ENCODE results near the gene DIPK1C.
"Not testable (repeated sequence)": the region's sequence is repeated elsewhere in the genome, so short reads cannot be mapped to it uniquely, and the experiment has no call there.

Gene DIPK1C

DNA sequence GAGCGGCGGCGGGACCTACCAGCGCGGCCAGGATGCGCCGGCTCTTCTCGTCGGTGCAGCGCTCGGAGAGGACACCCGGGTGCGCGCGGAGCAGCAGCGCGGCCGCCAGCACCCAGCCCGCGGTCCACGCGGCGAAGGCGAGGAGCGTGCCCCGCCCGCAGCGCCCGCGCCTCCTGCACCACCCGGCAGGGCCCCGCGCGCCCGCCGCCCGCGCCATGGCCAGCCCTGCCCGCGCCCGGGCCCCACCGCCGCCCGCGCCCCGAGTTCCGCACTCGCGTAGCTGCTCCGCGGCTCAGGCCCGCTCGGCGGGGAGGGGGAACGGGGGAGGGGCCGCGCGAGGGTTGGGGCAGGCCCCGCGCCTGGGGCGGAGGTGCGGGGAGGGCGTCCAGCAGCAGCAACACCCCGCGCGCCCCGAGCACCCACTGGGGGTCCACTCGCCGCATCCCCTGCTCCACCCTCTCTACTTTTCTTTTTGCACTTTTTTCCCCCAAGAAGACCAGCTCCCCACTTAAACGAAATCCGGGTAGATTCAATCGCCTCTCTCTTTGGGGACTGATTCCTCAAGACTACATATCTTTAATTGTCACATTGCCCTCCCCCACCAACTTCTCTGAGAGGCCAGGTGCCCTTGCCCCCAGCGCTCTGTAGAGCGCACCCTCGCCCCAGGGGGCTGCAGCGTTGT is at the start of gene DIPK1C:
TSS of gene DIPK1C (minus strand) at position 266 of the 682 bp plus-strand sequence. CDS start at position 217, 49 bp downstream.
- DNase-seq (ENCODE audit: low read depth in 2 of 2), result no peak

DNA sequence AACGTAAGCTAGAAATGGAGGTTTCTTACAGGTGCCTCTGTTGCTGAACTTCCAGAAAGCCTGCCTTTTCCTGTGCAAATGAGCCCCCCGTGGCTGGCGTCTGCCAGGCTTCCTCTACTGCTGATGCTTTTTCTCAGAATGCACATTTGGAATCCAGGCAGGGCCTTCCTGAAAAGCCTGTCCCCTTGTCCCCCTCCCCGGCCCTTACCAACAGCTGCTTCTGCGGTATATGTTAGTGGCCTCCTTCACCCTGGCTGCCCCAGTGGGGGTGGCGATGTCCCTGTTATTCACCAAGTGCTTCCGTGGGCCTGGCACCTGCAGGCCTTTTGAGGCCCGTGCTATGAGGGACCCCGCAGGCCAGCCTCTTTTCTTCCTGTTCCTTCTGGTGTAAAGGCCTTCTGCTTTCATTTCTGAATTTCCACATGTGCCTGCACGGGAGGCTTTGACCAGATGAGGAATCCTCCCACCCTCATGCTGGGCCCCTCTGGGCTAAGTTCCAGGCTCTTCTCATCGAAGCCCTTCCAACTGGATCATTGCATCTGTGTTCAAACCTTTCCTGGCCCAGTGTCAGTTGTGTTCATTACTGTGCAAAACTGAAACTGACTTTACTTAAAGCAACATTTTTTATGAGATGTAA is 49.5 kb upstream of the DIPK1C start:
- DNase-seq (ENCODE audit: low read depth in 2 of 2), result no peak

DNA sequence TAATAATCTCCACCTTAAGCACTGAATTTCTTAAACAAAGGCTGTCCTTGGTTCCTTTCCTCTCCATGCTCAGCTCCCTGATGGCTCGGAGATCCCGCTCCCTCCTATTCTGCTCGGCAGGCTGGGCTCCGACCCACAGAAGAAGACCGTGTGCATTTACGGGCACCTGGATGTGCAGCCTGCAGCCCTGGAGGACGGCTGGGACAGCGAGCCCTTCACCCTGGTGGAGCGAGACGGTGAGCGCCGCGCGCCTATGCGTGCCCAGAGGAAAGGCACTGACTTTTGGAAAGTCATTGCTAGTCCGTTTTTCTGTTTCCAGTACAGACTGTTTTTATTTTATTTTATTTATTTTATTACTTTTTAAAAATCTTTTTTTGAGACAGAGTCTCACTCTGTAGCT is 48.7 kb upstream of the DIPK1C start:
- no peak for DNase-seq (ENCODE audit: low read depth in 2 of 2)

DNA sequence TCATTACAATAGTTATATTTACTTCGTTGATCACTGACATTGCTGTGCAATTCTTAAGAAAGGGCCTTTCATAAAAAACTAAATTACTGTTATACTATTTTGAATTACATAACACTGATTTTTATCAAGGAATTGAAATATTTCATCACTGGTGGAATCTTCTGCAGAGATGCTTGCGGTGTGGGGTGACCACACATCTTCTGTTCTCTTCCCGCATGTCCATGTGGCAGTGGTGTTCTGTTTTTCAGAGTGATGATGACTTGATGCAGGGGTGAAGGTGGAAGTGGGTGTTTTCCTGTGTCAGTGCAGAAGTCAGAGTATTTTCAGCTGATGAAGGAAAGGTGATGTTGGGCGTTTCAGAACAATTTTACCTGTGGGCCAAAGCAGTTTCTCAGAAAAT is 46.0 kb upstream of the DIPK1C start:
- no peak for DNase-seq (ENCODE audit: low read depth in 2 of 2)

DNA sequence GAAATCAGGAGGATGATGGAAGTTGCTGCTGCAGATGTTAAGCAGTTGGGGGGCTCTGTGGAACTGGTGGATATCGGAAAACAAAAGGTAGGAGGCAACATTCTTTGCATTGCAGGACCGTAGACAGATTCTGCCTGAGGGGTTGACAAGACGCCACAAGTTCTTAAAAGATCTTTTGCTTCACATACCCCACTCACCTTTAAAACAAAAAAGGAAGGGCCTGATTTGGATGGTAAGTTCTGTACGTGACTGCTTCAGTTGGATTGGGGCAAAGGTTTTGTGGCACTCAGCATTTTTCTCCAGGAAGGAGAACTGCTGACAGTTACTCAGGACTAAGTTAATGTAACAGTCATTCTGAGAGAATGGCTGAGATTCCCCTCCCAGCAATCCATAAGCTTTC is 44.3 kb upstream of the DIPK1C start:
- no peak for DNase-seq (ENCODE audit: low read depth in 2 of 2)

DNA sequence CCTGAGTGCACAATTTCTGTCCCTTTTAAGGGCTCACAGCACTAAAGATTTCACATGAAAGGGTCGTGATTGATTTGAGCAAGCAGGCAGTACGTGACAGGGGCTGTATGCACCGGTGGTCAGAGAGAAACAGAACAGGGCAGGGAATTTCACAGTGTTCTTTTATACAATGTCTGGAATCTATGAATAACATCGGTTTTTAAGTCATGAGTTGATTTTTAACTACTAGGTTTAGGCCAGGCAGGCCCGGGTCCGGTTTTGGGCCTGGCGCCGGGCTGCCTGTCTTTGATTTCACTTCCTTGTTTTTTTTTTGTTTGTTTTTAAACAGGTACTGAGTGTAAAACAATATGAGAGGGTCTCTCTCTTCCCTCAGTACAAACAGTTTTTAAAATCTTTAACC is 43.7 kb upstream of the DIPK1C start:
- DNase-seq (ENCODE audit: low read depth in 2 of 2), result not testable (repeated sequence)

DNA sequence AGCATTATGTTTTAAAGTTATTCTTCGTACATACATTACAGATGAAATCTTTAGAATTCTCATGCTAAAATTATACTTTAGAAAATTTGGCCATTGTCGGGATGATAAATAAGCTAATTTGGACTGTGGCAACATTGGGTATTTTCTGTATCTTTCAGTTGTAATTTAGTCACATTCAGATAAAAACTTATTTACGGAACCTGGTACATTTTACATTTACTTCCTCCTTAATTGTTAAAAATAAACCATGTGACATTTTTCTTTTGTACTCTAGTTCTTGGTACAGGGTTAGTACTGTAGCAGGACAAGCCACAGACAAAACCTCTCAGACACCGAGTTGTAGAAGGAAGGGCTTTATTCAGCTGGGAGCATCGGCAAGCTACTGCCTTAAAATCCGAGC is 43.3 kb upstream of the DIPK1C start:
- no peak for DNase-seq (ENCODE audit: low read depth in 2 of 2)

DNA sequence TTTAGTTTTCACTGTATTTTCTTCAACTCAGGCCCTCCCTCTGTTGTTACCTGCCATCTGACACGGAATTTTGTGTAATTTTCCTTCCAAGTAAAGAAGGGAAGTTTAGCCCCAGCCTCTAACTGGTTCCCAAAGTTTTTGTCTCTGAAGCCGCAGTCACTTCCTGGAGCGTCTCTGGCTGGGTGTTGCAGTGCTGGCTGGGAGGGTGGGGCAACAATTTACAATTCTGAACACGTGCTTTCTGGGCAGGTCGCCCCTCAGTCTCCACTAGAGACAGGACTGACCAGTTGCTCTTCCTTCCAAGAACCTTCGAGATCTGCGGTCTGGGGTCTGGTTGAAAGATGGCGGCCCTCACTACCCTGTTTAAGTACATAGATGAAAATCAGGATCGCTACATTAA is 42.5 kb upstream of the DIPK1C start:
- peak in 1 of 2 donors; percentile 33 for DNase-seq (ENCODE audit: low read depth in 2 of 2)

DNA sequence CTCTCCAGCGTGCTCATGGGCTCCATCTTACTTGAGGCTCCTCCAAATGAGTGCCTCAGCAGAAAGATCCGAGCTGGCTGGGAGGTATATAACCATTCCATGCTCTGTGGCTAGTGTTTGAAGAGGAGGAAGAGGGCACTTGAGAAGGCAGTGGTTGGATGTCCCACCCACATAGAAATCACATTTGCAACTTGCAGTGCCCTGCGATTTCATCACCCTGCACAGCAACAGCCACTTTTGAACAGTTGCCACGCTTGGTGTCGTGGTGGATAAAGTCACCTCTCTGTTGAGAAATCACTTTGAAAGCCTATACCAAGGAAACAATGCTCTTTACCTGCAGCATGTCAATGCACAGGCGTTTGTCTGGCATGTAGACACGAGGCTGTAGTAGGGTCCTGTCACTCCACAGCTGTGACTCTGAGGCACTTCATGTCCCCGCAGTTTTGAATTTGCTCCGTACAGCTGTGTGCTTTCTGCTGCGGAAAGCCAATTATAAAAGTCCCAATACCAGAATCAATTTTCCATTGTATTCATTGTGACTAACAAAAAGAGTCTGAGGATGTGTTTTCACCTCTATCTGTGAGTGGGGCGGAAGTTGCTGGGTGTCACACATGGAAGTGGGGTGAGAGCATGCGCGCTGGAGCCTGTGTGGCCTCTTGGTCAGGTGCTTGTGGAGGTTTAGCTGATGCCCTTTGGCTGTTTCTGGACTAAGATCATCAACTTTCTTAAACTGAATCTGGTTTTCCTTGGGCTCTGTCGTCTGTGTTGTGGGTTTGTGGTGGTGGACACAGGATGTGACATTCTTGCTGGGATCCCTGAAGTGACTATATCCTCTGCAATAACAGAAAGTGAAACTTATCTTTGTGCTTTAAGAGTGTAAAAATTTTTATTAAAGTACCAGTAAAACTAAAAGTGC is 41.9 kb upstream of the DIPK1C start:
- peak; percentile 71 to 78 for DNase-seq (ENCODE audit: low read depth in 2 of 2)

DNA sequence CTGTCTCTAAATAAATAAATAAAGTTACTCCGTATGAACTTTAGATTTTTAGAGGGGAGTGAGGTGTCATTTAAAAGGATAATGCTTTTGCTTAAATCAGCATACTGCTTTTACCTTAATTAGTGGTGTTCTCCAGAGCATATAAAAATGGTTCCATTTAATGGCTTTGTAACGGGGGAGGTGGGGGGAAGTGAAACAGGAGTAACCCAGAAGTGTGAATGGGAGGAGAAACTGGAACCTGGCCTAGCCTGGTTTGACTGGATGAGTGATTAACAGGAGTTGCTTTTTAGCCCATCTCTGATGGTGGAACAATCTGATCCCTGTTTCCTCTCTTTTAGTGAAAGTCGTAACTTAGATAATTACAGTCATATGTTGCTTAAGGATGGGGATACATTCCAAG is 40.7 kb upstream of the DIPK1C start:
- no peak for DNase-seq (ENCODE audit: low read depth in 2 of 2)

DNA sequence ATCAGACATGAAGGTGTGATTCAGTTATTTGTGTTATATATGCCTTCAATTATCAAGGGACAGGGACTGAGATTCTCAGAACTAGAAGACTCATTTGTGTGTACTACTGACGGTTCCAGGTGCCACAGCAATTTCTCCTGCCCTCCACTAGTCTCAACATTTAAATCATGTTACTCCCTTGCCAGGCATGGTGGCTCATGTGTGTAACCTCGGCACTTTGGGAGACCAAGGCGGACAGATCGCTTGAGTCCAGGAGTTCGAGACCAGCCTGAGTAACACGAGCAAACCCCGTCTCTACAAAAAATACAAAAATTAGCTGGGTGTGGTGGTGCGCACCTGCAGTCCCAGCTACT is 40.2 kb upstream of the DIPK1C start:
- no peak for DNase-seq (ENCODE audit: low read depth in 2 of 2)

DNA sequence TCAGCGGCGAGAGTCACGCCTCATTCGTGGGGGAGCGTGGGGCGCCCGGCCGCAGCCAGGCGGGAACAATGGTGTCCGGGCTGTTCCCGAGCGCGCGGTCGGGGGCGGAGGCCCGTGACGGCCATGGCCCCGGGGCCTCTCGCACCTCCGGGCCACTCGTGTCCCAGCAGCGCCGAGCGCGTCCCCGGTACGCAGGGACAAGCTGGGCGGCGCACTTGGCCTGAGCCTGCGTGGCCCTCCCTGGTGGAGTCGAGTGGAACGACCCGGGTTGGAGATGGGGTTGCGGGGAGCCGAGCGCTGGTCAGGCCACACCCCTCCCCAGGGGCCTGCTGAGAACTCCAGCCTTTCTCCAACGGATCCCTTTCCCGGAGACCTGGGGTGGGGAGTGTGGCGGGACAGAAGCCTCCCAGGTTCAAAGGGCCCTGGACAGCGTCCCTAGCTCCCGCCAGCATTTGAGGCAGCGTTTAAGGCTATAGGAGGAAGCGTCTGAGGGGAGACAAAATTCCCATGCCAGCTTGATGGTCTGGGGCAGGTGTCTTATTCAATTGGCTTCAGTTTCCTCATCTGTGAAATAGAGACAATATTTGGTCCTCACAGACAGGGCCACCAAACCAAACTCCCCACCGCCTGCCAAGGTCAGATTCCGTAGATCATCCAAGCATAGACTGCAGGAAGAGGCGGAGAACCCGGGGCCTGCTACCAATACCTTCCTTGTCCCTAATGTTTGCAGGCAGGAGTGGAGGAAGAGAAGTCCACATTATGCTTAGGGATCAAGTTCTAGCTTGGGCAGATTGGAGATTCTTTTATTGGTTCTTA is 39.6 kb upstream of the DIPK1C start:
- DNase-seq (ENCODE audit: low read depth in 2 of 2), result no peak

DNA sequence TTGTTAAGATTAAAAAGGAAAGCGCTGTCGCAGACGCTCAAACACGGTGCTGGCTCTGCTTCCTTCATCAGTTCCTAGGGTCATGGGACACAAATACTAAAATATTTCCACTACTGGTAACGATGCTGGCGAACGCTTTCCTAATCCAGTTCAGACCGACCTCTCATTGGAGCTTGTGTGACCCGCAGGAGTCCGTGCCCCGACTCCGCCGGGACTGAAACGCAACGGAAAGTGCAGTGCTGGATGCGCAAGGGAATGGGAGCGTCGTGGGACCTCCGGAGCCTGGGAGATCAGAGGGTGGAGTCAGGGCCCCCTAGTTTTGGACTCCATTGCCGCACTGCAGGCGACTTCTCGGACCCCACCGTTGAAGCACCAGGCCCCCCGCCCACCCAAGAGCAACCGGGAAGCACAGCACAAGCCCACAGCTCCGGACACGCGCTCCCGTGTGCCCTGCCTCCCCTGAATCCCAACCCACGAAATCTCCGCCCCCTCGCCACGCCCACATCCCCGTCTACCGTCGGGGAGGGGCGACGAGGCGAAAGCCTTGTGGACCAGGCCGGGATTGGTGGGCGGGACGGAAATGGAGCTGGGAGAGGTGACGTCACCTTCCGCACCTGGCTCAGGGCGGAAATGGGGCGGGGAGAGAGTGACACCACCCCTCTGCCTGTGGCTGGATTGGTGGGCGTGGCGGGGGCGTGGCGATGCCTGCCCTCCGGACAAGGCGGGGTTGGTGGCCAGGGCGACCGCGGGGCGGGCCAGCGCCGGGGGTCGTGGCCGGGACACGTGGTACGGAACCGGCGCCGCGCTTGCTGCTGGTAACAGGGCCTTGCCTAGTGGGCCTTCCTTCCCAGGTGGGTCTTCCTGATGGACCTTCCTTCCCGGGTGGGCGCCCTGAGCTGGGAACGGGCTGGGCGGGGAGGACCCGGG is 38.7 kb upstream of the DIPK1C start, which contains the start of gene CNDP2:
TSS of gene CNDP2 (plus strand) at position 783 of the 927 bp plus-strand sequence. CDS start 3,611 bp downstream, outside the sequence.
- peak; percentile 98 to 99 for DNase-seq (ENCODE audit: low read depth in 2 of 2)

DNA sequence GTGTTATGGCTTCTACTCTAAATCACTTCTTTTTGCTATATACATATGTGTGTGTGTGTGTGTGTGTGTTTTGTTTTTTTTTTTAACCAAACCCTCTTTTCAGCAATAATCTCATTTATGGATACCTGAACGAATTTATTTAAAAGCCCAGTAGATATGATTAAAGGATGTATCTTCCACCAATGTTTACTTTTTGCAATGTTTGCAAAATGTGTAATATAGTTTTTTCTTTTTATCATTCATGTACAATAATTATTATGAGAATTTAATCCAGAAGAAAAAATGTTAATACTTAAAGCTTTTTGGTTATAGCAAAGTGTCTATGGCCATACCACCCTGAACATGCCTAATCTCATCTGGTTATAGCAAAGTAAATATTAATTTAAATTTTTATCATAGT is 37.4 kb upstream of the DIPK1C start:
- no peak for DNase-seq (ENCODE audit: low read depth in 2 of 2)

DNA sequence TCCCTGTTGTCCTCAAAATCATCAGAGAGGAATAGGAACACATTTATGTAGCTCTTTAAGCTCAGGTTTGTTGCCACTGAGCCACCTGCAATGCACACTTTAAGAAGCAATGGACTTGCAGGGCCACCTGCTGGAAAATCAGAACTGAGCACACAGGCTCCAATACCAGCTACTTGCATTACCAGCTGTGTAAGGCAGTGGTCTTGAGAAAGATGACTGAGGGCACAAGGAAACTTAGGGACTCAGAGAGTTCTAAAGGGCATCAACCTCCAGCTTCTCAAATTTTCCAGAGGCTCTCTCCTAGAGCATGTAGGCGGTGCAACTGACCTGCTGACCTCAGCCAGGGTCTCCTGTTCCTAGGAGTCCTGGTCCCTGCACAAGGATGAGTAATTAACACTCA is 36.6 kb upstream of the DIPK1C start:
- DNase-seq (ENCODE audit: low read depth in 2 of 2), result peak; percentile 28 to 47

DNA sequence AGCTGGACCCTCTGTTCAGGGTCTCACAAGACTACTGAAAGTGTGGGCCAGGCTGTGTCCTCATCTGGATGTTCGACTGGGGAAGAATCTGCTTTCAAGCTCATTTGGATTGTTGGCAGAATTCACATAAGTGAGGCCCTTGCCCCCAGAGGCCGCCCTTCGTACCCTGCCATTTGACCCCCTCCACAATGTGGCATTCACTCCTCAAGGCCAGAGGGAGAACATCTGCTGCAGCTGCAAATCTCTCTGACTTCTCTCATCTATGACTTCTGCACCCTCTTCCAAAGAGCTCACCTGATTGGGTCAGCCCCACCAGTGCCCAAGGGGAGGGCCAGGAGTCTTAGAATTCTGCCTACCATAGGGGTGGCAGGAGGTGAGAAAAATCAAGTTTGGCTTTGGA is 35.2 kb upstream of the DIPK1C start:
- DNase-seq (ENCODE audit: low read depth in 2 of 2), result no peak

DNA sequence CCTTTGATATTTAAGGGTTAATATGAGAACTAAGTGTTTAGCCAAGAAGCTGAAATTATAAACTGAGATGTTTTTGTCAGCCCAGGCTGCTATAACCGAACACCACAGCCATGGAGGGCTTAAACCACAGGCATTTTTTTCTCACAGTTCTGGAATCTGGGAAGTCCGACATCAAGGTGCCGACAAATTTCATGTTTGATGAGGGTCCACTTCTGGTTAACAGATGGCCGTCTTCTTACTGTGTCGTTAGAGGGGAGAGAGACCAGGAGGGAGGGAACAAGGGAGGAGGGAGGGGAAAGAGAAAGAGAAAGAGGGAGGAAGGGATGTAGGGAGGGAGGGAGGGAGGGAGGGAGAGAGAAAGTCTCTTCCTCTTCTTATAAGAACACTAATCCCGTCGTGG is 32.6 kb upstream of the DIPK1C start:
- no peak for DNase-seq (ENCODE audit: low read depth in 2 of 2)

DNA sequence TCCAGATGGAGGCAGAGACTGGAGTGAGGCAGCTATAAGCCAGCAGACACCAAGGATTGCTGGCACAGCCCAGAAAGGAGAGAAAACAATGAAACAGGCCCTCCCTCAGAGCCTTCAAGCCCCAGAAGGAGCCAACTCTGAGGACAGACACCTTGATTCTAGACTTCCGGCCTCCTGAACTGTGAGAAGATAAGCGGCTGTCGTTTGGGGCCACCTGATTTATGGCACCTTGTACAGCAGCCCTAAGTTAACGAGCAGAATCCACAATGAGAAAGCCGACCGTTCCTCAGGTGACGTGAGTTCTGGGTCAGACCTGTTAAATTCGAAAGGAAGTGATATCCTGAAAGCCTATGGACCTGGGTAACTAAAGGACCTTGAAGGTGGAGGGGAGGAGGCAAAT is 31.8 kb upstream of the DIPK1C start:
- no peak for DNase-seq (ENCODE audit: low read depth in 2 of 2)

DNA sequence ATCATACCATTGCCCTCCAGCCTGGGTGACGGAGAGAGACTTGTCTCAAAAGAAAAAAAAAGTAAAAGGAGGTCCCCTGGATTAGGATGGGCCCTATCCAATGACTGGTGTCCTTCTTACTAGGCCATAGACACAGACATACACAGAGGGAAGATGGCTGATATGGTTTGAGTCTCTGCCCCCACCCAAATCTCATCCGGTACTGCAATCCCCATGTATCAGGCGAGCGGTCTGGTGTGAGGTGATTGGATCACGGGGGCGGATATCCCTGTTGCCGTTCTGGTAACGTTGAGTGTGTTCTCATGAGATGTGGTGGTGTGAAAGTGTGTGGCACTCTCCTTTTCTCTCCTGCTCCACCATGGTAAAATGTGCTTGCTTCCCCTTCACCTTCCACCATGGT is 31.2 kb upstream of the DIPK1C start:
- DNase-seq (ENCODE audit: low read depth in 2 of 2), result no peak

DNA sequence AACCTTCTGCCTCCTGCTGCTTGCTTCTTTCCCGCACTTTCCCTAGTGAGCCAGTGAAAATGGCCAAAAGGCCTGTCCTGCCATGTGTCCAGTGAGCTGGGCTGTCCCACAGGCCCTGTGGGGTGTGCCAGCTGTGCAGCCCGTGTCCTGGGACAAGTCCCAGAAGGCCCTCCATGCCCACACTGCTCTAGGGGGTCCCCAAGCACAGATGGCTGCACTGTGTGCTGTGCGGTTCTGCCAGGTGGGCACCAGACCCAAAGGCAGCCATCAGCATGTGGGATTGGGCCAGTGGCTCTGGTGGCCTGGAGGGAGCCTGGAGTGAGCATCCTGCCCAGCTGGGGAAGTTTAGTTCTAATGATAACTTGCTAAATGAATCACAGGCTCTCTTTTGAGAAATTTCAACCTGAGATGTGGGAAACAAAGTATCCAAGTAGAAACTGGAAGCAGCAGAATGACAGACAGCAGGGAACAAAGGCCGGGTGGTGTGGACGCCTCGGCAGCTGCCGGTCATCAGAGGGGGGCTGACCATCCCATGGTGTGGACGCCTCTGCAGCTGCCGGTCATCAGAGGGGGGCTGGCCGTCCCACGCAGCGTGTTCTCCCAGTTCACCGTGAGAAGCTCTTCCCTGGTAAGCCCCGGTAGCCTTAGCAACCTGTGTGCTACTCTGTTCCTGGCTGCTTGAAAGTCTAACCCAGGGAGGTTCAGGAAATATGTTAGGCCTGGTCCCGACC is 29.2 kb upstream of the DIPK1C start:
- DNase-seq (ENCODE audit: low read depth in 2 of 2), result no peak
